ENCODE measurements around the gene SLC22A23.

DNA sequence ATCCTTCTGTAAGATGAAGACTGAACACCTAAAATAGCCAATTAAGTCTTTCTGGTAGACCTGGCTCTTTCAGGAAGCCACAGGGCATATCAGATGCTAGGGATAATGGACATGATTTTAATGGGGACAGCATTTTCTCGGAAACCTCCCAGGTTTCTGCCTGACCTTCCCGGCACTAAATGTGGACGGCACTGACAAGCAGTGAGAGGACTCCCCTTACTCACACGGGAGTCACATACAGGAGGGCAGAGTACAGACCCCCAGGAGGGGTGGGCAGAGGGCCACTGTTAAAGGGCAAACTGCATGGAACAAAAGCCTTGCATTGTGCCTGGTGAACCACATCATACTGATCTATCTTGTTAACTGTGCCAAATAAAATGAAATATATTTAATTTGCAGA lies 178.2 kb downstream of the SLC22A23 start:
- TF ChIP-seq ZNF658 (tag by site-specific recombination; IDR thresholded peaks at IDR 0.05) (no peak), CTCF (tag by site-specific recombination; IDR thresholded peaks at IDR 0.05) (no peak), GLI4 (tag by site-specific recombination; IDR thresholded peaks at IDR 0.05) (no peak), ZFP3 (tag by site-specific recombination; IDR thresholded peaks at IDR 0.05; ENCODE audit: low read depth) (no peak)
